HG03135 (cell line): Measurements from ENCODE around the gene MT3.
"Not testable (repeated sequence)": the region's sequence is repeated elsewhere in the genome, so short reads cannot be mapped to it uniquely, and the experiment has no call there.

Source experiments
- ATAC-seq: cut with Tn5 transposase; IDR thresholded peaks from one replicate; pipeline ENCODE4 v1.9.1; 2021; ENCODE audit warnings: mild to moderate bottlenecking, moderate library complexity; ENCODE audit not compliant: unreplicated experiment

The MT3 gene

DNA sequence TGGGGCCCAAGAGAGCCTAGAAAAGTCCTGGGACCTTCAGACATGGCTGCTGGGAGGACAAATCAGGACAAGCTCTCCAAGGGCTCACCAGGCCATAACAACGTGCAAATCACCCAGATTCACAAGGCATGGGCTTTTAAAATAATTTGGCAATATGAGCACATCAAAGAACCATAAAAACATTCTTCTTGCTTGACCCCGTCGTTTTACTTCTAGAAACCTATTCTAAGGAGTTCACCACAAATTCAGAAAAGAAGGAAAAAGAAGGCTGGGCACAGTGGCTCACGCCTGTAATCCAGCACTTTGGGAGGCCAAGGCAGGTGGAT is 12.1 kb upstream of the MT3 start:
- no peak for ATAC-seq

DNA sequence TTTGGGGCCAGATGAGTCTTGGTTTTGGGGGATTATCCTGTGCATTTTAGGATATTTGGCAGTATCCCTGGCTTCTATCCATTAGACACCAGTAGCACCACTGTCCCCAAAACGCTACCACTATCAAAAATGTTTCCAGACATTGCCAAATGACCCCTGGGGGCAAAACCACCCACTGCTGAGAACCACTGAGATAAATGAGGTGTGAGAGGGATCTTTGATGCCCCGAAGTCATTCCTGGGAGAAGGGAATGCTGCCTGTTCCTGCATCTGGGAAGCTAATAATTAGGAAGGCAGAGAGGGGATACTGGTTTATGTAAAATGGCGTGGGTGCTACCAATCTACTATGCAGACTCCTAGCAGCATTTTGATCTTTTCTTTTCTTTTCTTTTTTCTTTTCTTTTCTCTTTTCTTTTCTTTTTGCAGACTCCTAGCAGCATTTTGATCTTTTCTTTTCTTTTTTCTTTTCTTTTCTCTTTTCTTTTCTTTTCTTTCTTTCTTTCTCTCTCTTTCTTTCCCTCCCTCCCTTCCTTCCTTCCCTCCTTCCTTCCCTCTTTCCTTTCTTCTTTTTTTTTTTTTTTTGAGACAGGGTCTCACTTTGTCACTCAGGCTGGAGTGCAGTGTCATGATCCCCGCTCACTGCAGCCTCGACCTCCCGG is 8.8 kb upstream of the MT3 start:
- no peak for ATAC-seq

DNA sequence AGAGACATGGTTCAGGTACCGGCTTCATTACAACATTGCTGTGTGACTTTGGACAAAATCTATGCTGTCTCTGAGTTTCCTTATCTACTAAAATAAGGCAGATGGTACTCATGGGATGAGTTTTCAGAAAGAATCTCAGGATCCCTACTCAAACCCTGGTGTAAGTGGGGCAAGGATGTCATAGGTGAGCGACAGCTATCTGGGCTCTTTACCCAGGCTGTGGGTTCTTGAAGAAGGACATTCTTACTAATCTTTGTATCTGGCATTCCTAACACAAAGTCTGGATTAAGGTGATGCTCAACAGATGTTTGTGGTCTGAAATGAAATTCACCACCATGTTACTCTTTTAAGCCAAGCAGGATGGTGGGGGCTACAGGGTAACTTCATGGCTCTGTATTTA is 6.4 kb upstream of the MT3 start:
- ATAC-seq = not testable (repeated sequence)

DNA sequence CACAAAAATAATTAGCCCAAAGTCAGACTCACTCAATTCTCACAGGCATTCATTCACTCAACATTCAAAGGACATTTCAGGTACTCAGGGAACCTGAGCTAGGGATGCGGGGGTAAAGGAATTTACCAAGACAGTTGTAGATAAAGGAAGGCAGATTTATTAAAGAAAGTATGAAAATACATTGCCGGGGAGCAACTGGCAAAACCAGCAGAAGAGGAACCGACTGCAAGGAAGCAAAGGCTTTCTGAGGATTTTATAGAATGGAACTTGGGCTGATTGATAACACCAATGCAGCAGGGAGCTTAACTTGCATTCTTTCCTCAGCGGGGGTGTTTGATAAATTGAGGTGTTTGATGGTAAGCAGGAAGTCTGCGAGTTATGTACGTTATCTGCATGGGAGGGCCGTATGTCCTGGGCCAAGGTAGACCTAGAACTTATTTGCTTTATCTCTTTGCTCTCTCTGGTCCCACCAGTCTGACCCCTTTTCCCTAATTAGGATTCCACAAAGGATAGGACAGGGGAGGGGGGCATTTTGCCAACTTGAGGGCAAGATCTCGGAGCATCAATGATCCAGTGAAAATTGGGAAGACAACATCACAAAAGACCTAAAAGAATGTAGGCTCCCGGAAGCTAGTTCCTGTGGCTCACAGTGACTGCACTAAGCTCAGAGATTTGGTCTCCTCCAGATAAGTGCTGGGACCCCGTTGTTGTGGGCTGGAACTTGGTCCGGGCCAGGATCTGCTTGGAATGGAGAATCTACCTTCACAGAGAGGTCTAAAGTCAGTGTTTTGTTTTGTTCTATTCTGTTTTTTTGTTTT is 5.8 kb upstream of the MT3 start:
- ATAC-seq = no peak

DNA sequence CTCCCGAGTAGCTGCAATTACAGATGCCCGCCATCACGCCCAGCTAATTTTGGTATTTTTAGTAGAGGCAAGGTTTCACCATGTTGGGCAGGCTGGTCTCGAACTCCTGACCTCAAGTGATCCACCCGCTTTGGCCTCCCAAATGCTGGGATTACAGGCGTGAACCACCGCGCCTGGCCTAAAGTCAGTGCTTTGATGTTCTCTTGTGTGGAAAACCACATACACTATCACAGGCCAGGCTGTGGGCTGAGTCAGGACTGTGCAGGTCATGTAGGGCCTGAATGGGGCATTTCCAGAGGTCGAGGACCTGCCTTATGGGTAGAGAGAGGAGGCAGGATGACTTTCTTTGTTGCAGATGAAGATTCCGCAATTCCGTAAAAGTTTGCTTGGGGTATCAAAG is 5.1 kb upstream of the MT3 start:
- ATAC-seq = no peak

DNA sequence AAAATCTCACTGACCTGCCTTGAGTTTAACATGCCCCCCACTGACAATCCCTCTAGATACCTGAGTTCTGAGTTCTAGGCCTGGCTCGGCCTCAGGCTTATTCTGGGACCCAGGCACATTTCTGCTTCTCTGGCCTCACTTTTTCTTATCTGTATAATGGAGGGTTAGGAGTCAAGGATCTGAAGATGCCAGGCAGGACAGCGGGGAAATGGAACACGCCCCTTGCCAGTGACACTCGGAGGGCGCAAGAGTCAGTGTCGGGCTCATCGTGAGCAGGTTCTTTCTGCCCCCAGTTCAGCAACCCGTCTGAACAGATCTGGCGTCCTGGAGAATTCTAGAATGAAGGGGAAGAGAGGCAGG is 567 bp upstream of the MT3 start:
- no peak for ATAC-seq

DNA sequence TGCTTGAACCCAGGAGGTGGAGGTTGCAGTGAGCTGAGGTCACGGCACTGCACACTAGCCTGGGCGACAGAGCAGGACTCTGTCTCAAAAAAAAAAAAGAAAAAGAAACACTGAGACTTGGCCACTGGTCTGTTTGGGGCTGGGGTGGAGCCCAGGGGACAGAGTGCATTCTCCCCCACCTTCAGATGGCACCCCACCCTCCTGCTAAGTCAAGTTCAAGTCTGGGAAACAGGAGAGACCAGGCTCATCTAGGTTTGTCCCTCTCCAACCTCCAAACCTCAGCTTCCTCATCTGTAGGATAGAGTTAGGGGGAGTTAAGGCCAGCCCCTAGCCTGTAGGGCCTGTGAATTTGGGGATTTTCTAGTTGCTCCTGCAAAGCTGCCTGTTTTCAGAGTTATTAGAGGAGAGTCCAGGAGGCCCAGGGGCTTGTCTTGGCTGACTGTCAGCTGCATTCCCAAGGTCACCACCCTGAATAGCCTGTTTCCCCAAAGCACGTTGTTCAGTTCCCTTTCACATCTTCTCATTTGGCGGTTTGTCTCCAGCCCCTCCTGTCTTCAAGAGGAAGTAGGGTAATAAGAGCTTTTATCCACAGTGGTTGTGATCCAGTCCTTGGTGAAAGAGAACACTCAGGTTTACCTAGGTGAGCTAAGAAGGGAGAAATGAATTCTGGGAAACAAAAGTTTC is 2.2 kb downstream of the MT3 start:
- ATAC-seq = no peak

DNA sequence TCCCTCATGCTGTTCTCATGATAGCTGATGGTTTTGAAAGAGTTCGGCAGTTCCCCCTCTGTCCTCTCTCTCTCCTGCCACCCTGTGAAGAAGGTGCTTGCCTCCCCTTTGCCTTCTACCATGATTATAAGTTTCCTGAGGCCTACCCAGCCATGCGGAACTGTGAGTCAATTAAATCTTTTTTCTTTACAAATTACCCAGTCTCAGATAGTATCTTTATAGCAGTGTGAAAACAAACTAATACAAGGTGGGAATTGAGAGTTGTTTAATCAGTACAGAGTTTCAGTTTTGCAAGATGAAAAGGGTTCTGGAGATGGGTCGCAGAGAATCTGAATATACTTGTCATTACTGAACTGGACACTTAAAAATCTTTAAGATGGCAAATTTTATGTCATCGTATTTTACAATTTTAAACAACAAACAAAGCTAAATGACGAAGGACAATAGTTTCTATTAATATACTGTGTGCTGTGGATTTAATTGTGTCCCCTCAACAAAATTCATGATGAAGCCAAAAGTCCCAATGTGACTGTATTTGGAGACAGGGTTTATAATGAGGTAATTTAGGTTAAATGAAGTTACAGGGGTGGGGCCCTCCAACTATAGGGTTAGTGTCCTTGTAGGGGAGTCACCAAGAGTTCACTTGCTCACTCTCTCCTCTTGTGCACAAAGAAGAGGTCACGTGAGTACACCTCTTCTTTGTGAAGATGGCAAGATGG is 4.4 kb downstream of the MT3 start:
- ATAC-seq = no peak

DNA sequence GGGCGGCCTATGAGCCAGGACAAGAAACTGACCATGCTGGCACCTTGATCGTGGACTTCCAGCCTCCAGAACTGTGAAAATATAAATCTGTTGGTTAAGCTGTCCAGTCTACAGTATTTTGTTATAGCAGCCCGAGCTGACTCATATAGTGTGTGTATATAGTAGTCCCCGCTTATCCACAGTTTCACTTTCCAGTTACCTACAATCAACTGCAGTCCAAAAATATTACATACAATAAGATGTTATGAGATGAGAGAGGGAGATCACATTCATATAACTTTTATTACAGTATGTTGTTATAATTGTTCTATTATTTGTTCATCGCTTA is 4.9 kb downstream of the MT3 start:
- no peak for ATAC-seq

DNA sequence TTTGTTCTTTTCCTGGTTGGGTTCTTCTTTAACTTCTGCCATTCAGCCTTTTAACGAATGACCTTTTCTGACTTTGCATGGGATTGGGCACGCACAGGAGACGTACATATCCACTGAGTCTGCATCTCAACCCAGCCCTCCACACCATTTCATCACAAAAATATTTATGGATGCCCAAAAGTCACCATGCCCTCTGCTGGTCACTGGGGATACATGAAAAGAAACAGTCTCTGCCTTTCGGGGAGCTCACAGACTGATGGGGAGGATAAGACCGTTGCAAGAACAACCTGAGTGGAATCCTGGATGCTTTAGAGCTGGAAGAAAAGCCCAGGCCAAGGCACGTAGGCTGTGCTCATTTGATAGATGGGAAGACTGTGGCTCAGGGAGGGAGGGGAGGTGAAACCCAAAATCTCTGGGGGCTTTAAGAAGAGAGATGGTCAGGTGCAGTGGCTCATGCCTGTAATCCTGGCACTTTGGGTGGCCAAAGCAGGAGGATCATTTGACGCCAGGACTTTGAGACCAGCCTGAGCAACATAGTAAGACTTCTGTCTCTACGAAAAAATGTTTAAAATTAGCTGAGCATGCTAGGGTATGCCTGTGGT is 11.2 kb downstream of the MT3 start:
- no peak for ATAC-seq

DNA sequence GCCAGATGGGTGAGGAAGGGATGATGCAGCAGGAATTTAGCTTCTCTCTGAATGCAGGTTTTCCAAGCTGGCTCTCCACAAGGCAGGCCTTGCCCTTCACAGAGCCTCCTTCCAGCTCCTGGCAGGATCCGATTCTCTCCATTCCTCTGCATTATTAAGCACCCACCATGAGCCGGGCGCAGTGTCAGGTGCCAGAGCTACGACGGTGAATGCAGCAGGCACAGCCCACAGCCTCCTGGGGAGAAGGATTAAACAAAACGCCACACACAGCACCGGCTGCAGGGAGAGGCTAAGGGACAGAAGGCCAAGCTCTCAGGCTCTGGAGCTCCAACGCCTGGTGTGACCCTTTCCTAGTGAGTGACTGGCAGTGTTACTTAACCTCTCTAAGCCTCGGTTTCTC is 12.0 kb downstream of the MT3 start:
- ATAC-seq = no peak

DNA sequence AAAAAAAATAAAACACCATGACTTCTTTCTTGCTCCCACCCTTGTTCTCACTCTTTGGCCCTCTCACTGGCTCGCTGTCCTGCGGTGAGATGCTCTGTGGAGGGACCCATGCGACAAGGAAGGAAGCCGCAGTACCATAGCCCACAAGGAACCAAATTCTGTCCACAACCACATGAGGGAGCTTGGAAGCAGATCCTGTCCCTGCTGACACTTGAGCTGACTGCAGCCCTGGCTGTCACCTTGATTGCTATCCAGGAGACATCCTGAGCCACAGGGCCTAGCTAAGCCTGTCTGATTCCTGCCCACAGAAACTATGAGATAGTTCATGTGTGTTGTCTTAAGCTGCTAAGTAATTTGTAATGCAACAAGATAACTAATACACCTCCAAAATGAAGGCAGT is 14.3 kb downstream of the MT3 start:
- no peak for ATAC-seq

DNA sequence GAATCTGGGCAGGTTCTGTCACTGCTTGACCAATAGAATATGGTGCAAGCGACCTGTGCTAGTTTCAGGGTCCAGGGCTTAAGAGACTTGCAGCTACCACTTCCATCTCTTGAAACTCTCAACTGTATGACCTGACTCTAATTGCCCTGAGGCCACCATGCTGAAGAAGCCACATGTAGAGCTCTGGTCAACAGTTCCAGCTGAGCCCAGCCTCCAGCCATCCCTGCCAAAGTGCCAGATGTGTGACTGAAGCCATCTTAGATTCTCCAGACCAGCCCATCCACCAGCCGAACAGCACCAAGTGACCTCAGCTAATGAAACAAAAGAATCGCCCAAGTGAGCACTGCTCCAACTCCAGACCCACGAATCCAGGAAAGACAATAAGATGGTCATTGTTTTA is 15.6 kb downstream of the MT3 start:
- no peak for ATAC-seq

DNA sequence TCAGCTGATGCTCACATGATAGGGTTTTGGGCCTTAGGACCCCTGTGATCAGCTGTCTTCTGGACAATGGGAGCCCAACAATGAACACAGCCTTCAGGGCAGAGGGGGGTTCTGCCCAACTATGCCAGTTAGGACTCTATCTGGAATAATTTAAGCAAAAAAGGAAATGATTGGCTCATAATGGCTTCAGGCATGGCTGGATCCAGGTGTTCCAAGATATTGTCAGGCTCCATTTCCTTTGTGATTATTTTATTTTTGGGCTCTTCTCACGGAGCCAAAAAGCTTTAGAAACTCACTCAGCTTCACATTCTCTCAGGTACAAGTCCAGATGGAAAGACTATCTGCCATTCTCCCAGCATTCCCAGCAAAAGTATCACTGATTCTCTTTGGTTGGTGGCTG is 16.1 kb downstream of the MT3 start:
- no peak for ATAC-seq

DNA sequence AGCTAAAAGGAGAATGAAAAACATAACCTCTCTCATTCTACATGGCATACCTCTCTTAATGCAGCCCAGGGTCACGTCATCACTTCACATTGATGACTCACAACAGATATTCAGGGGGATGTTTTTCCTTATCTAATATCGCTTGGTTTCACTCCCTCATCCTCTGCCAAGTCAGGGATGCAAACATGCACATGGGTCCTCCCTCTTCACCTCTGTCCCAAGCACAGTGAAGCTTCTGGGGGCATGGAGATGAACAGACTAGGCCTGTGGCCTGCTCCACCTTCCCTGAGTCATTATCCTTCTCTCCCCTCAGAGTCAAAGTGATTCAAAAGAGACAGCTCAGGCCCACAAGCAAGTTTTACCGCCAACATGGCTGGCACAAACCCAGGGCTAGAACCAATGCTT is 16.7 kb downstream of the MT3 start:
- ATAC-seq = no peak

DNA sequence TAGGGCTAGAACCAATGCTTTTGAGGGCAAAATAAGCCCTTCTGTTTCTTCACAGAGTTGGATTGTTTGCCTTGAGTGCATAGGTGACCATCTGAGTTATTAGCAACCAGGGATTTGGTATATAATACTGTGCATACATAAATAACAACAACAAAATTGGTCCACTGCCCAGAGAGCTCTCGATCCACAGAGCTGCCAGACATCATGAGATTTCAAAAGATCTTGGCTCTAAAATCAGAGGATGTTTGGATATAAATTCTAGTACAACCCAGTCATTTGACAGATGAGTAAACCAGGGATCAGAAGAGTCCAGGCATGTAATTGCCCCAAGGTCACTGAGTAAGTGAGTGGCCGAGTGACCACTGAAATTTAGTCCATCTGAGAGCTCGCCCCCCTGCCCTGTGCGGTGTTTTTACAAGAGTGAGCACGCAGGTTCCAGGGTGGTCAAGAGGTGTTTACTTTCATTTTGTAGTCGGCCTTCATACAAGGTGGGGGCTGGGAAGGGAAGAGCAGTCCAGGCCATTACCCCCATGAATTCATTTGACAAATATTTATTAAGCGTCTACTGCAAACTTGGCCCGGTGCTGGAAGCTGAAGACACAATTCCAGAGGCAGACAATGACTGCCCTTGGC is 17.3 kb downstream of the MT3 start:
- ATAC-seq = no peak

DNA sequence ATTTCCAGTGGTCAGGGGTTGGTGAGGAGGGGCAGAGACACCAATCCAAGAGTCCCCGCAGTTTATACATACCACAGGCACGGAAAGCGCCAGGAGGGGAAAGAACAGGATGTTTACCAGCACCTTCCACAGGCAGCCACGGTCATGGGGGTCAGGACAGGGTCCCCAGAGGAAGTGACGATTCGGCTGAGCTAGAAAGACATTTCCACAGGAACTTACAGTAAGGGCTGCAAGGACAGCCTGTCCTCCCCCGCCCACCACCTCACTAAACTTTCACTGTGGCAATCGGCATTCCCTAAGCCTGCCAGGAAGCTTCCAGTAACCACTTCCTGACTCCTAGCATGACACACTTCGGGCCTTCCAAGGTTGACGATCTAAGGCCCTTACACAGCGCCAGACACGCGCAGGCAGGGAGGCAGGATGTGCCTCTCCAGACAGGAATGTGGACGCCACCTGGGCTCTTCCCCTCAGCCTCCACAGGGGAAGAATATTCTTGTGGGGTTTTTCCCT is 17.8 kb downstream of the MT3 start:
- ATAC-seq = no peak

DNA sequence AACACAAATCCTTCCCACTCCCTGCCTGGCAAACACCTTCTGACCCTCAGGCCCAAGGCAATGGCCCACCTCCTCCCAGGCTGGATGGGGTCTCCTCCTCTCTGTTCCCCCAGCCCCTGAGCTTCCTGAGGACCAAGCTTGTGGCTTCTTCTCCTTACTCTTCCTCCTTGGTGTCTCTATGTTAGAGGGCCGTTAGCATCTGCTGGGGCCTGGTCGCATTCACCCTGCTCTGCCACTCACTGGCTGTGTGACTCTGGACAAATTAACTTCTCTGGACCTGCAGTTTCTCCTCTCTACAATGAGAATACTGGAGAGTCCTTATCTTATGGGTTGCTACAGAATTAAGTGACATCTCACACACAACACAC is 18.3 kb downstream of the MT3 start:
- ATAC-seq = no peak

DNA sequence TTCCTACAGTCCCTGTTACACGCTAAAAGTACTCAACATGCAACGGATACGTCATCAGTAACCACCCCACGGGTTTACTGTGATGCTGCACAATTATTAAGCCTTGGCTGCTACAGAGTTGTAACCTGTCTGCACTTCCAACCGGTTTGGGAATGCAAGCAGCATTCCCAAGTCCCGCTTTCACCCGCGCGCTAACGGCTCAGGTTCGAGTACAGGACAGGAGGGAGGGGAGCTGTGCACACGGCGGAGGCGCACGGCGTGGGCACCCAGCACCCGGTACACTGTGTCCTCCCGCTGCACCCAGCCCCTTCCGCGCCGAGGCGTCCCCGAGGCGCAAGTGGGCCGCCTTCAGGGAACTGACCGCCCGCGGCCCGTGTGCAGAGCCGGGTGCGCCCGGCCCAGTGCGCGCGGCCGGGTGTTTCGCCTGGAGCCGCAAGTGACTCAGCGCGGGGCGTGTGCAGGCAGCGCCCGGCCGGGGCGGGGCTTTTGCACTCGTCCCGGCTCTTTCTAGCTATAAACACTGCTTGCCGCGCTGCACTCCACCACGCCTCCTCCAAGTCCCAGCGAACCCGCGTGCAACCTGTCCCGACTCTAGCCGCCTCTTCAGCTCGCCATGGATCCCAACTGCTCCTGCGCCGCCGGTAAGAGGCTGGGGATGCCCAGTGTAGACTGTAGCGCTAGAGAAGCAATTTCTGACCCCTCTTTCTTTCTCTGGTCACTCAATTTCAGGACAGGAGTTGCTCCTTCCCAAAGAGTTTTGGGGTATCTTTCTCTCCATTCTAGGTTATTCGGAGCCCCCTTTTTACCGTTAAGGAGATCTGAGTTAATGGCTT is 18.9 kb downstream of the MT3 start, which contains the start of gene MT2A:
TSS of gene MT2A (plus strand) at position 542 of the 833 bp plus-strand sequence. CDS start at position 614, 72 bp downstream.
- ATAC-seq = peak; percentile 85
